H1 (cell line): ENCODE results near the gene IL1A. TPM values are rescaled to one million over a fixed set of nuclear protein-coding genes. Genes with fewer than 3 reads are reported as not detected.

Experiments
- CTCF ChIA-PET: fragments of 300-600 bp; sonication (Branson Sonifier 250); formaldehyde crosslinking; loops from one replicate; lab custom pipeline; 2021; ENCODE audit not compliant: partially characterized antibody; lab: Charles Lee
- POLR2A ChIA-PET: fragments of 300-600 bp; sonication (Branson Sonifier 250); formaldehyde crosslinking; loops from one replicate; lab custom pipeline; 2021; ENCODE audit warnings: inconsistent platforms; ENCODE audit not compliant: partially characterized antibody; lab: Charles Lee
- DNase-seq, 2 experiments: peaks; one replicate each; pipeline versions ENCODE4 v3.0.0 to v3.0.0-alpha.2; 2010 to 2022; ENCODE audit warnings: low spot score in 2 of 2, low read depth in 1 of 2, mixed read lengths in 1 of 2
- FAIRE-seq: peaks from 2 replicates; lab custom pipeline; 2011; peaks lifted over from hg19 to GRCh38; lab: Jason Lieb, UNC
- H2AFZ ChIP-seq: 2 replicates; pipeline ENCODE4 v1.8.1; 2012; ENCODE audit warnings: low read length, inconsistent platforms
- H2AK5ac ChIP-seq: 2 replicates; pipeline ENCODE4 v1.6.1; 2013; ENCODE audit warnings: low read depth, low read length
- H2BK120ac ChIP-seq: replicated peaks from 2 replicates; pipeline ENCODE3; 2013; ENCODE audit warnings: low read depth, low read length, inconsistent platforms
- H2BK12ac ChIP-seq: 2 replicates; pipeline ENCODE4 v1.6.1; 2013; ENCODE audit warnings: low read depth, low read length
- H2BK15ac ChIP-seq: 2 replicates; pipeline ENCODE4 v1.6.1; 2013; ENCODE audit warnings: low read length
- H2BK20ac ChIP-seq: 2 replicates; pipeline ENCODE4 v1.6.1; 2013; ENCODE audit warnings: low read length
- H2BK5ac ChIP-seq: 2 replicates; pipeline ENCODE4 v1.6.1; 2013; ENCODE audit warnings: low read depth, low read length
- H3K14ac ChIP-seq: 2 replicates; pipeline ENCODE4 v1.6.1; 2013; ENCODE audit warnings: inconsistent platforms; ENCODE audit not compliant: insufficient read length
- H3K18ac ChIP-seq: 2 replicates; pipeline ENCODE4 v1.6.1; 2013; ENCODE audit warnings: low read length; ENCODE audit errors: extremely low read depth
- H3K23ac ChIP-seq: 2 replicates; pipeline ENCODE4 v1.6.1; 2013; ENCODE audit warnings: inconsistent platforms; ENCODE audit not compliant: insufficient read length
- H3K23me2 ChIP-seq: 2 replicates; pipeline ENCODE4 v1.6.1; 2013; ENCODE audit warnings: low read depth, low read length
- H3K27ac ChIP-seq: 2 replicates; pipeline ENCODE4 v1.6.1; 2011; ENCODE audit warnings: low read depth, low read length, inconsistent platforms
- H3K27me3 ChIP-seq, 4 experiments: replicated peaks in 1 of 4; 1 replicate in 1 of 4; 2 replicates in 3 of 4; pipeline versions ENCODE4 v1.6.1 to v1.8.1; 2011 to 2013; ENCODE audit warnings: low read length in 3 of 4, mild to moderate bottlenecking in 3 of 4, inconsistent platforms in 2 of 4, mixed read lengths in 2 of 4, moderate library complexity in 1 of 4; ENCODE audit not compliant: control insufficient read depth in 3 of 4, insufficient read depth in 3 of 4; ENCODE audit errors: extremely low read depth in 1 of 4
- H3K36me3 ChIP-seq, 4 experiments: 2 replicates each; pipeline versions ENCODE4 v1.6.1 to v1.8.1; 2011 to 2013; ENCODE audit warnings: mild to moderate bottlenecking in 4 of 4, low read length in 3 of 4, moderate library complexity in 2 of 4, control low read depth in 1 of 4, inconsistent platforms in 1 of 4; ENCODE audit not compliant: insufficient read depth in 4 of 4, control insufficient read depth in 2 of 4
- H3K4ac ChIP-seq: replicated peaks from 2 replicates; pipeline ENCODE3; 2013; ENCODE audit warnings: low read length, low read depth, mixed read lengths, inconsistent platforms; ENCODE audit not compliant: insufficient read length
- H3K4me1 ChIP-seq, 4 experiments: replicated peaks in 1 of 4; 1 replicate in 1 of 4; 2 replicates in 3 of 4; pipeline versions ENCODE4 v1.6.1 to v1.8.1; 2011 to 2013; ENCODE audit warnings: low read length in 3 of 4, inconsistent platforms in 2 of 4, mixed read lengths in 1 of 4; ENCODE audit not compliant: insufficient read depth in 4 of 4, control insufficient read depth in 3 of 4
- H3K4me2 ChIP-seq, 2 experiments: 2 replicates each; pipeline versions ENCODE4 v1.6.1 to v1.8.1; 2011 to 2013; ENCODE audit warnings: low read depth in 2 of 2, low read length in 2 of 2, control low read depth in 1 of 2, inconsistent platforms in 1 of 2, mild to moderate bottlenecking in 1 of 2; ENCODE audit not compliant: insufficient read depth in 1 of 2
- H3K4me3 ChIP-seq, 4 experiments: fragments of 200-600, 300-600 bp in 1 of 4; sonication (generic), shearing (Covaris generic), sonication (Bioruptor Twin) in 1 of 4; 2 replicates each; pipeline versions ENCODE4 v1.5.1 to v1.8.1; 2011 to 2016; ENCODE audit warnings: low read length in 4 of 4, low read depth in 3 of 4, control low read depth in 2 of 4, inconsistent platforms in 2 of 4, mild to moderate bottlenecking in 2 of 4, mixed read lengths in 1 of 4, moderate library complexity in 1 of 4; ENCODE audit not compliant: insufficient read depth in 2 of 4; ENCODE audit errors: extremely low read depth in 1 of 4
- H3K56ac ChIP-seq: replicated peaks from 2 replicates; pipeline ENCODE3; 2013; ENCODE audit warnings: low read depth, mild to moderate bottlenecking, mixed read lengths, low read length, inconsistent platforms; ENCODE audit not compliant: insufficient read length
- H3K79me1 ChIP-seq: 2 replicates; pipeline ENCODE4 v1.6.1; 2013; ENCODE audit warnings: low read depth, low read length, control low read depth
- H3K79me2 ChIP-seq, 2 experiments: 2 replicates each; pipeline versions ENCODE4 v1.6.1 to v1.8.1; 2012 to 2013; ENCODE audit warnings: low read length in 2 of 2, mild to moderate bottlenecking in 2 of 2, inconsistent platforms in 1 of 2; ENCODE audit not compliant: insufficient read depth in 2 of 2, control insufficient read depth in 1 of 2
- H3K9ac ChIP-seq, 4 experiments: replicated peaks in 1 of 4; 1 replicate in 1 of 4; 2 replicates in 3 of 4; pipeline versions ENCODE4 v1.6.1 to v1.8.1; 2011 to 2013; ENCODE audit warnings: low read depth in 3 of 4, low read length in 3 of 4, control low read depth in 2 of 4, mild to moderate bottlenecking in 2 of 4, moderate library complexity in 2 of 4, inconsistent platforms in 1 of 4; ENCODE audit errors: extremely low read depth in 1 of 4
- H3K9me3 ChIP-seq, 2 experiments: 2 replicates each; pipeline versions ENCODE4 v1.6.1 to v1.8.1; 2012 to 2013; ENCODE audit warnings: mild to moderate bottlenecking in 2 of 2, moderate library complexity in 2 of 2, control low read depth in 1 of 2, inconsistent platforms in 1 of 2, low read depth in 1 of 2, low read length in 1 of 2, mixed read lengths in 1 of 2; ENCODE audit not compliant: insufficient read depth in 2 of 2
- H4K20me1 ChIP-seq, 2 experiments: replicated peaks in 1 of 2; 2 replicates each; pipeline versions ENCODE3 to v1.8.1; 2011 to 2013; ENCODE audit warnings: inconsistent platforms in 2 of 2, low read length in 2 of 2, mild to moderate bottlenecking in 1 of 2; ENCODE audit not compliant: insufficient read depth in 2 of 2, control insufficient read depth in 1 of 2
- H4K5ac ChIP-seq: 2 replicates; pipeline ENCODE4 v1.6.1; 2013; ENCODE audit warnings: low read length, low read depth, mixed read lengths, inconsistent platforms; ENCODE audit not compliant: insufficient read length
- H4K8ac ChIP-seq: 2 replicates; pipeline ENCODE4 v1.8.0; 2013; ENCODE audit warnings: mild to moderate bottlenecking, moderate library complexity, low read length, inconsistent platforms; ENCODE audit not compliant: insufficient read depth; ENCODE audit errors: extremely low read depth
- H4K91ac ChIP-seq: replicated peaks from 2 replicates; pipeline ENCODE3; 2013; ENCODE audit warnings: low read length, mixed read lengths, inconsistent platforms; ENCODE audit not compliant: insufficient read length
- GABPA ChIP-seq: IDR thresholded peaks from 2 replicates; pipeline ENCODE4 v1.6.1; 2011; ENCODE audit warnings: mild to moderate bottlenecking, low read length, moderate library complexity, borderline replicate concordance; ENCODE audit not compliant: insufficient read depth
- HDAC2 ChIP-seq, 2 experiments: fragments of 300-600 bp in 1 of 2; sonication (generic) in 1 of 2; IDR thresholded peaks; 2 replicates each; pipeline ENCODE4 v1.6.1; 2011 to 2012; ENCODE audit warnings: low read depth in 2 of 2, low read length in 2 of 2, mild to moderate bottlenecking in 2 of 2, moderate library complexity in 2 of 2, borderline replicate concordance in 1 of 2, inconsistent platforms in 1 of 2
- RFX5 ChIP-seq: IDR thresholded peaks from 2 replicates; pipeline ENCODE4 v1.6.1; 2011; ENCODE audit warnings: low read depth, low read length, improper control_type of control experiment, borderline replicate concordance
- WGBS, 2 experiments: shearing (Covaris generic) in 1 of 2; methylation state at CpG; one replicate each; pipeline versions ENCODE4 v1.1.6 to v1.1.7; 2013 to 2015; ENCODE audit warnings: low lambda C conversion rate in 2 of 2, mixed read lengths in 2 of 2, inconsistent platforms in 1 of 2, low coverage in 1 of 2, missing lambda C conversion rate in 1 of 2; ENCODE audit not compliant: insufficient replicate concordance in 2 of 2, insufficient coverage in 1 of 2, insufficient read length in 1 of 2; ENCODE audit errors: extremely low coverage in 1 of 2, missing lambda C conversion rate in 1 of 2; 5-methylcytosine and 5-hydroxymethylcytosine counted together
- polyA plus RNA-seq, 7 experiments: library from polyadenylated mRNA; depleted of rRNA in 3 of 7; stranded (reverse) in 5 of 7; unstranded in 2 of 7; fragments of >200 nt in 5 of 7; fragments of 200-250 nt in 2 of 7; gene quantifications; 1 replicate in 5 of 7; 2 replicates in 1 of 7; 4 replicates in 1 of 7; pipeline versions ENCODE4 v1.2.1 to v1.2.3, GENCODE V29; 2011 to 2013; ENCODE audit warnings: missing spikeins in 2 of 7, mixed read lengths in 2 of 7
- total RNA-seq: library from RNA; stranded (reverse); fragmentation: NEBNext Ultra II Directional; extraction: Animal tissue kit (Norgen Biotek cat#: 25700); gene quantifications from 2 replicates; pipeline ENCODE4 v1.2.1, GENCODE V29; 2021
- TF ChIP-seq, protein P1 (sequence below): IDR thresholded peaks from 2 replicates; pipeline ENCODE4 v1.6.1; 2012; ENCODE audit warnings: inconsistent platforms

The IL1A gene
- total and polyA plus RNA-seq, 2 of the 8 experiments (the other 6 are each of a cell fraction or from before 2014, with no cell fraction given) = 0.32 to 0.74 TPM

DNA sequence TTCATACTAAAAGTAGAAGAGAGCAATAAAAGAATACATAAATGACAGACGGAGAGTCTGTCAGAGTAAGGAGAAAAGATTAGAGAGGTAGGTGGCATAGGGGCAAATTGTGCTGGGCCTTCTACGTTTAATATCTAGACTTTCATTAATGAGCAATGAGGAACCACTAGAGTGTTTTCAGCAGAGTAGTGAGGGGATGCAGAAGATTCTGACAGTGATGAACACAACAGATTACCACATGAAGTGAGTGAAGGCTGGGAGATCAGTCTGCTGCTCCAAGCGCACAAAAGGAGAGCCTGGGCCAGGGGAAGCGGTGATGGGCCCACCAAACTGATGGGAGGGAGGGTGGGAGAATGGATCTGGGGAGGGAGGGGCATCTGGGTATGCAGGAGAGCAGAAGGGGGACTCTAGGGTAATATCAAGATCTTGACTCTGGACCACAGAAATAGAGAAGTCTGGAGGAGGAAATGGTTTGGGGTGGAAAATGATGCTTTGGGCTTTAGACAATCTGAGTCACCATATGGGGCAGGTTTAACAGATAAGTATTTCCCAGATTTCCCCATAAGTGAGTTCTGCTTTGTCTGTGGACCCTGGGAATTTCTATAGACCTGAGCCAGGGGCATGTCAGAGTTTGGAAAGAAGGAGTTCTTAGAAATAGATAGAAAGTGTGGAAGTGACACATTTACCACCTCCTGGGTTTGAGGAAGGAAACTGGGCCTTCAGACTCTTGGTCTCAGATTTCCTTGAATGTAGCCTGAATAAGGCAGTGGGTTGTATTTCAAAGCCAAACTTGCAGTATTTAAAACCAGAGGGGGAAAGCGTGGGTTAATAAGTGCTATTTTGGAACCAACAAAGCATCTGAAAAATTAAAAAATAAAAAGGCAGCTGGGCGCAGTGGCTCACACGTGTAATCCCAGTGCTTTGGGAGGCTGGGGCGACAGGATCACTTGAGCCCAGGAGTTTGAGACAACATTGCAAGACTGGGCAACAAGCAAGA is 15.0 kb upstream of the IL1A start:
- Histone ChIP-seq H3K36me3 (no peaks in the 10 kb centered on the region), H3K56ac (no peak overlapping the region), H4K20me1 (no peaks in the 10 kb centered on the region), H3K4me1 (no peaks in the 10 kb centered on the region; a peak in 1 of 7 replicates), H2AFZ (no peak overlapping the region), H3K27ac (no peak overlapping the region), H3K4ac (no peak overlapping the region), H3K4me2 (no peak overlapping the region), H2BK12ac (no peak overlapping the region), H2BK5ac (no peak overlapping the region), H3K27me3 (no peaks in the 10 kb centered on the region), H3K79me2 (no peaks in the 10 kb centered on the region), H3K9me3 (no peaks in the 10 kb centered on the region; a peak in 1 of 4 replicates), H3K4me3 (no peak overlapping the region), H3K79me1 (no peaks in the 10 kb centered on the region), H3K9ac (no peak overlapping the region), H3K23ac (no peak overlapping the region), H4K8ac (no peak overlapping the region), H2BK15ac (no peak overlapping the region), H3K14ac (no peak overlapping the region), H2BK20ac (no peak overlapping the region), H2AK5ac (no peak overlapping the region), H3K18ac (no peak overlapping the region), H3K23me2 (no peaks in the 10 kb centered on the region), H4K5ac (no peak overlapping the region), H4K91ac (no peak overlapping the region), H2BK120ac (no peak overlapping the region)
- ChIA-PET CTCF (no interaction called here), POLR2A (no interaction called here)
- DNase-seq = no peak
- FAIRE-seq = no peak
- WGBS, 2 experiments = 80% methylated on average over 8 of the region's 8 CpGs; no CpG with 5 or more reads in 1 of the 2 experiments
- TF ChIP-seq GABPA (no peak), HDAC2 (IDR thresholded peaks at IDR 0.05; ENCODE audit: borderline replicate concordance in 1 of 2, low read depth in 2 of 2, low read length in 2 of 2) (no peak), RFX5 (no peak)
- TF ChIP-seq, protein P1, sequence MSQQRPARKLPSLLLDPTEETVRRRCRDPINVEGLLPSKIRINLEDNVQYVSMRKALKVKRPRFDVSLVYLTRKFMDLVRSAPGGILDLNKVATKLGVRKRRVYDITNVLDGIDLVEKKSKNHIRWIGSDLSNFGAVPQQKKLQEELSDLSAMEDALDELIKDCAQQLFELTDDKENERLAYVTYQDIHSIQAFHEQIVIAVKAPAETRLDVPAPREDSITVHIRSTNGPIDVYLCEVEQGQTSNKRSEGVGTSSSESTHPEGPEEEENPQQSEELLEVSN = no peak
